HG02759 (cell line): Measurements from ENCODE around the gene NUP210.
"Not testable (repeated sequence)": the region's sequence is repeated elsewhere in the genome, so short reads cannot be mapped to it uniquely, and the experiment has no call there.

Source experiments
- ATAC-seq: cut with Tn5 transposase; IDR thresholded peaks from one replicate; pipeline ENCODE4 v1.9.1; 2021; ENCODE audit warnings: mild to moderate bottlenecking, moderate library complexity; ENCODE audit not compliant: unreplicated experiment

The NUP210 gene

DNA sequence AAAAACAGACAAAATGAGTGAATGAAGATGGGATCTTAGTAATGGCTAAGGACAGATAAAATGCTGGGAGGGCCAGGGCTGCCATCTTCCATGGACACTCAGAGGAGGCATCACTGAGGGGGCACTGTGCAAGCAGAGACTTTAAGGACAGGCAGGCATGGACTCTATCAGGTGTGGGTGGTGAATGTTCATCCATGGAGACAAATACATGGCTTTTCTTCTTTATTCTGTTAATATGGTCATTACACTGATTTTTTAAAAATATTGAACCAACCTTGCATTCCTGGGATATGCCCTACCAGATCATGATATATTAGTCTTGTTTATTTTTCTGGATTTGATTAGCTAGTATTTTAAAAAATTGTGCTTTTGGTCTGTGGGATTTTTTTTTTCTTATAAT is 12.2 kb downstream of the NUP210 start:
- ATAC-seq, result no peak

DNA sequence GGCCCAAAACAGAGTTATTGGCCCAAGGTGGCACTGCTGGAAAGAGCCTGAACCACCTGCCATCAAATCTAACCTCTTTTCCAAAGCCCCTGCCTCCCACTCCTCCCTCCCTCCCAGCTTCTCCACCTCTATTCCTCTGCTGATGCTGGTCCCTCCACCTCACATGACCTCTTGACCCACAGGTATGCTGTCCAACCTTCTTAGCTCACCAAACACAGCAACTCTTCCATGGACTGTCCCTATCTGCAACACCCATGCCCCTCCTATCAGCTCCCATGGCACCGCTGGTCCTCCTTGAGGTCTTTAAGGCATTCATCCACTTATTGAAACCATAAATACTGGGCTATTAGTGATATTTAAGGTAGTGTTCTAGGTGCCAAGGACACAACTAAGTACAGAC is 12.6 kb downstream of the NUP210 start:
- ATAC-seq, result no peak

DNA sequence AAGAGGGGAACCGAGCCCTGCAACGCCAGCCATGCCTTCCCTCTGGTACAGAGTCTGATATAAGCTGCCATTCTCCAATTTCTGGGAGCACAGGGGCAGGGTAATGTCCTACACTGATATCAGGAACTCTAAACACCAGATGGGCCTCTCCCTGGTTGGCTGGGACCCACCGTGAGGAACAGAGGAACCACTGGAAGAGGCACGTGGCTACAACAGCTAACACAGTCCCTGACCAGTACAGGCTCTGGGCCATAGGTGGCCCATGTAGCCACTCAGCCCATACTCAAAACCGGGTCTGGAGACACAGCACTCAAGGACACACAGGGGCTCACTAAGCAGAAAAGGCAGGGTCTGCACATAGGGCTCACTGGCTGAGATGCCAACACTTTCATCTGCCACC is 13.9 kb downstream of the NUP210 start:
- ATAC-seq, result no peak

DNA sequence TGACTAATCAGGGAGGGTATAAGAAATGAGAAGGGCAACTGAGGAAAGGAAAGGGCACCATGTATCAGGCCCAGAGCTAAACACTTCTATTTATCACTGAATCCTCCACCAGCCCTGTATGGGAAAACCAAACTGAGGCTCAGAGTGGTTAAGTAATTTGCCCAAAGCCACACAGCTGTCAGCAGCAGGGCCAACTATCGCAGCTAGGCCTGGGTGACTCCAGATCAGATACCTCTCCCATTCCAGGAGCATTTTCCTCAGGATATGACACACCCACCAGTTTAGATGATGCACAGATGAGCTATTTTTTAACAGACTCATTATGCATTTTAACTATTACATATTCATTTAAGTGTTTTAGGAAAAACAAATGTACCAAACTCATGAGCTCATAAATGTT is 14.5 kb downstream of the NUP210 start:
- no peak for ATAC-seq

DNA sequence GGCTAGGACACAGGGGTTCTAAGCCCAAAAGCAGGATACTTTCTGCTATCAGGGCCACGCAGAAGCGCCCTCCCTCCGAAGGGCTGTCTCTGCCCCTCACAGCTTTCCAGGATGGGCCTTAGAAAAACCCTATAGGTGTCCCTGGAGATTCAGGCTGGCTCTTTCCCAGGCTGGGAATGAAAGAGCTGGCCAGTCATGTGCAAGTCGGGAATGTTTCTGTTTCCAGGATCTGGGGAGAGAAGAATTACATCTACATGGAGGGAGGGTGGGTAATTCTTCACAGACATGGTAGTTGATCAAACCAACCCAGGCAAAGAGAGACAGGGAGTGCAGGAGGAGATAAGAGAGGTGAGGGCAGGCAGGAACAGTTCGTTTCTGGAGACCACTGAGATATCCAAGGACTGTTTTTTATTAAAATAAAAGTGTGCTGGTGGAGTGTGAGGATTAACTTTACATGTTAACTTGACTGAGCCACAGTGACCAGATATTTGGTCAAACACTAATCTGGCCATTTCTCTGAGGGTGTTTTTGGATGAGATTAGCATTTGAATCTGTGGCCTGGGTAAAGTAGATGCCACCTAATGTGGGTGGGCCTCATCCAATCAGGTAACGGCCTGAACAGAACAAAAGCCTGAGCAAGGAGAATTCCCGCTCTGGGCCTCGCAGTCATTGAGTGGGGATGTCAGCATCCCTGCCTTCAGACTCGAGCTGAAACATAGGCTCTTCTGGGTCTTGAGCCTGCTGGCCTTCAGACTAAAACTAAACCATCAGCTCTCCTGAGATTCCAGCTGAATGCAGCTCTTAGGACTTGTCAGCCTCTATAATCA is 15.3 kb downstream of the NUP210 start:
- ATAC-seq, result no peak

DNA sequence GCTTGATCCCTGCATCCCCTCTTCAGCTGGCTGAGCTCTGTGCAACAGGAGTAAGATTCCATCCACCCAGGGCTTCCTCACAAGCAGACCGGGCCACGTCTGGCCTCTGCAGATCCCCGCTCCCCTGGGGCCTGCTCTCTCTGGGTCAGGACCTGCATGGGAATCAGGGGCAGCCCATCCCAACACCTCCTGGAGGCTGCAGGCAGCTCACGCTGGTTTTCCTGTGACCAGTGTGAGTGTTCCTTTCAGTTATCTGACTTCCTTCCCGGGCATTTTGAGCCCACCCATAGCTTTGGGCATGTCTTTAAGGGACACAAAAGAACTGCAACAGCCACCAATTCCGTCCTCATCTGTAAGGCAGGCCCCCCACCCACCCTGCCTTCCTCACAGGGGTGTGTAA is 16.3 kb downstream of the NUP210 start:
- ATAC-seq, result no peak

DNA sequence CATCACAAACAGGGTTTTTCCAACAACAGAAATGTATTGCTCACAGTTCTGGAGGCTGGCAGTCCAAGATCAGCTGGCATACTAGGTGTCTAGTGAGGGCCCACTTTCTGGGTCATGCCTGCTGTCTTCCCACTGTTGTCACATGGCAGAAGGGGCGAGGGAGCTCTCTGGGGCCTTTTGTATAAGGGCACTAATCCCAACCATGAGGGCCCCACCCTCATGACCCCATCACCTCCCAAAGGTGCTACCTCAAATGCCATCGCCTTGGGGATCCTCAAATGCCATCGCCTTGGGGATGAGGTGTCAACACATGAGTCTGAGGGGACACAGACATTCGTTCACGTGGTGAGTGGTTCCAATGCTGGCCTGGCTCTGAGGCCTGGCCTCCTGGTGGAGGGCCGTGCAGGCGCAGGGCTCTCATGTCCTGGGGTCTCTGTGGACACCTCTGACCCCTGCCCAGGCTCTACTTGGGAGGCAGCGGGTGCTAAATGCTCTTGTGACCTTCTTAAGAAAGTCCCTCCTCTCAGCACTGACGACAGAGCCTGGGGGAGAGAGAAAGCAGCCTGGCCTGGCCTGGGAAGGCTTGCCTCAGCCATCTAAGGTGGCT is 16.8 kb downstream of the NUP210 start:
- ATAC-seq, result no peak

DNA sequence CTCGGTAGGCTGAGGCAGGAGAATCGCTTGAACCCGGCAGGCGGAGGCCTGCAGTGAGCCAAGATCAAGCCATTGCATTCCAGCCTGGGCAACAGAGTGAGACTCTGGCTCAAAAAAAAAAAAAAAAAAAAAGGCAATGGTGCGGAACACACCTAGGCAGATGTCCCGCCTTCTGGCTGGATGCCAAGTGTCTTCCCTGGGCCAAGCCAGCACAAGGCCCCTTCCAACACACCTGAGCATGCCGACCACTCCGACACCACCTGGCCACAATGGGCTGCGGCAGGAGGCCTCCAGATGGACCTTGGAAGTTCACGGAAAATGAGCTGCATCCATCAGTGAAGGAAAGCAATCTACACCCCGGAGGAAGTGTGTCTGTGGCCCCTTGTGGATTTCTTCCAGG is 19.0 kb downstream of the NUP210 start:
- ATAC-seq, result no peak

DNA sequence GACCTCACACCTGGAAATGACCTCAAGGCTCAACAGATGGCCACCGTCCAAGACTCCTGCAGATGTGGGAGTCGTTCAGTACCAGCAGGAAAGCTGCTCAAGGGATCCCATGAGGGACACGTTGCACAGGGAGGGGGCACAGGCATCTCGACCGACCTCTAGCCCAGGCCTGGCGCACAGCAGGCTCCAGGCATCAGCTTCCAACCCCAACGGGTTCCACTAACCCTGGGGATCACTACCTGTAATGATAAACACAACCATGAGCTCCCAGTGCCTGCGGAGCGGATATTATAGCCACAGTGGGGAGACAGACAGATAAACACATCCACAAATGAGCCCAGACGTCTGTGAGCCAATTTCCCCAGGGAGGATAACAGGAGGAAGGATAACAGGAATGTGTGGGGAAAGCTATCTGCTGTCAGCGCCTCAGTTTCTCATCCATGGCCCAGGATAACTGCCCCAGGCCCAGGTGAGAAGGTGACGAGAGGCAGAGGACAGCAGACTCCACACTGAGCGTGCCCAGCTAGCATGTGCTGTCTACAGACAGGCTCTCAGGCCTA is 19.9 kb downstream of the NUP210 start:
- no peak for ATAC-seq

DNA sequence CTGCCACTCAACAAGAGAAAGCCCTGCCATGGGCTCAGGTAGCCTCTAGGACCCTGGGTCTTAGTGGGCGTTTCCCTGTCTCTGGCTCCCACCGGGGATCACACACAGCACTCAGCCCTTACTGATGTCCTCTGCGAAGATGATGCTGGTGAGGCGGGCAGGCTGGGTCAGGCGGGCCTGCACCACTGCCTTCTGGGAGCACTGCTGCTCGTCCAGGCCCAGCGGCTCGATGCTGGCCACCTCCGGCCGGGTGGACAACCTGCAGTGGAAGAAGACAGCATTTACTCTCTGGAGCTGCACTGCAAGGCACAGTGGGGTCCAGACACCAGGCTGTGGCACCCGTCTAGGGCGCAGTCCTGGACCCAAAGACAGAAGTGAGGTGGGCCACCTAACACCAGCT is 20.5 kb downstream of the NUP210 start:
- ATAC-seq, result no peak

DNA sequence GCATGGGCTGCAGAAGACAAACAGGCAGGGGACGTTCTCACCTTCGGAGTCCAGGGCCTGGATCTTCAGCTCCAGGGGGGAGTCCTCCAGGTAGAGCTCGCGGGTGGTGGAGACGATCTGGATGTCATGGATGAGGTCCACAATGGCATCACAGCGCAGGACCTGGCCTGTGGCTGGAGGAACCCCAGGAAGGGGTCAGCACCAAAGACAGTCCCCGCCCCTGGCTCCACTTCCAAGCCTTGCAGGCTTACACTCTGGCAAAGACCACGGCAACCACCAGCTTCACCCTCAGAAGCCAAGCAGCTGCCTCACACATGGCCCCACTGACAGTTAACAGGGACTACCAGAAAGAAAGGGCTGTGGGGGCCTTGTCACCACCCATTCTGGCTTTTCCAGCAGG is 22.8 kb downstream of the NUP210 start:
- no peak for ATAC-seq

DNA sequence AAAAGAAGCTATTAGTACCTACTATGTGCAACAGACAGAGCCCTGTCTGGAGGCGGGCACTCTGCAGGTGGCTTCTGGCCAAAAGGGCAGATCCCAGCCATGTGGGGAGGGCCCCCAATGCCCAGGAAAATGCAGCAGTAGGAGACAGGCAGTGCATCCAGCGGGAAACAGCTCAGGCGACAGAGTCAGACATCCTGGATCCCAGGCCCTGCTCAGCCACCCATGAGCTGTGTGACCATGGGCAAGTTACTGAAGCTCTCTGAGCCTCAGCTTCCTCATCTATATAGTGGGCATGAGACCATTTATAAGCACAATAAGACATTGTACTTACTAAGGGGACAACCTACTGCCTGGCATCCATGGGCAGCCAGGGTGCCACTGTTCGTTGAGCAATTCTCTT is 25.8 kb downstream of the NUP210 start:
- ATAC-seq, result no peak

DNA sequence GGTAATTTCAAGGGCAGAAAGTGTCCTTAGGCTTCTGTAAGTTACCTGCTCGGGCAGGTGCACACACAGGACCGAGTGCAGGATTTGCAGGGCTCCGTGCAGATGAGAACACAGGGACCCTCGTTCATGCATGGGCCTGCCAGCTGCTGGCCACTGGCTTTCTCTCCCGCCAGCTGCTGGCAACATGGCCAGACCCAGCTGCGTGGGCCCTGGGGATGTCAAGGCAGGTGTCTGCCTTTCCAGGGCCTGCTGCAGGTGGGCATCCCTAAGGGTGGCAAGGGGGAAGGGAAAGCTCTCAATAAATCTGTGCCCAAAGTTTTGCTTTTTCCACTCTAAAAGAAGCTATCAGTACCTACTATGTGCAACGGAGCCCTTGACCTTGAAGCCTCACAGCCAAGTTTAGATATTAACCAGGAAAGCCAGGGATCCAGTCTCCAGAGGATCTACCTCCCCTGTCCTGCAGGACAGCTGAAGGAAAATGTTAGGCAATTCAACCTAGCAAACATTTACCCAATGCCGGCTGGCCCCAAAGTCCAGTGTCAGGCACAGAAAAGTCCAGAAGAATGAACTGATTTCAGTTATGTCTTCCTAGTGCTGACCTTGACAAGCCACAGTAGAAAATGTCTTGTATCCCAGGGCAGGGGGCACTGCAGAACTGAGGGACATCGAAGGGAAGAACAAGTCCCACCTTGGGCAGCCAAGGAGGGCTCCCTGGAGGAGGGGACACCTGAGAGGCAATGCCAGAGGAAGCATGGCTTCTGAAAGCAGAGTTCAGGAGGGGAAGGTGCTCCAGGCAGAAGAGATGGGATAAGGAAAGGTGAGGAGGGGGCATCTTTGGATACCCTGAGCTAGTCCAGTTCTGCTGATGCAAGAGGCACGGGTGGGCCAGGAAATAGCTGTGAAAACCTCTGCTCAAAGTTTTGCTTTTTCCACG is 26.4 kb downstream of the NUP210 start:
- ATAC-seq, result no peak

DNA sequence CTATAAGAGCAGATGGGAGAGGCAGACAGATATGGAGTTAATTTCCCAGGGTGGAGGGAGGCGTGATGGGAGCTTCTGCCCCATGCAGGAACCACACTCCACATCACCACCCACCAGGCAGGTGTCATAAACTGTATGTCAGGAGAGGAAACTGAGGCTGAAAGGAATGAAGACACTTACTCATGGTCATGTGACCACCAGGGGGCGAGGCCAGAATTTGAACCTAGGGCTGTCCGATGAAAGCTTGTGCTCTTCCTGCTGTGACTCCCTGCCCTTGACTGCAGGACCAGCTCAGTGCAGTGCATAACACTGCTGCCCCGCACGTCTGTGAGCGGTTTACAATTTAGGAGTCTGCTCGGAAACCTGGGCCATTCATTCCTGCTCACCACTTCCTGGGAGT is 28.8 kb downstream of the NUP210 start:
- no peak for ATAC-seq

DNA sequence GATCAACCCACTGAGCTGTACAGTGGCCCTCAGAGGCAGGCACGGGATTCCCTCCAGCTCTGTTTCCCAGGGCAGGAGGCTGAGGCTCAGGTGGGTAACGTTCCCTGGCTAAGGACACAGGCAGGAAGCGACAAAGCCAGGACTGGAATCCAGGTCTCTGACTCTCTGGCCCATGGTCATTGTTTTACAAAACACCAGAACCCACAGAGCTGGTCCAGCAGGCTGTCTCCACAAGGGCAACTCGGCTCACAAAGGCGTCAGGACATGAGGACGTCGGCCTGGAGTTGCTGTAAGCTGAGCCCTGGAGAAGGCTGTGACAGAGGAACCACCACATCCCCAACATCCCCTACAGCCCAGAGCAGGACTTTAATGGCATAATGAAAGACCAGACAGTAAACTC is 30.7 kb downstream of the NUP210 start:
- no peak for ATAC-seq

DNA sequence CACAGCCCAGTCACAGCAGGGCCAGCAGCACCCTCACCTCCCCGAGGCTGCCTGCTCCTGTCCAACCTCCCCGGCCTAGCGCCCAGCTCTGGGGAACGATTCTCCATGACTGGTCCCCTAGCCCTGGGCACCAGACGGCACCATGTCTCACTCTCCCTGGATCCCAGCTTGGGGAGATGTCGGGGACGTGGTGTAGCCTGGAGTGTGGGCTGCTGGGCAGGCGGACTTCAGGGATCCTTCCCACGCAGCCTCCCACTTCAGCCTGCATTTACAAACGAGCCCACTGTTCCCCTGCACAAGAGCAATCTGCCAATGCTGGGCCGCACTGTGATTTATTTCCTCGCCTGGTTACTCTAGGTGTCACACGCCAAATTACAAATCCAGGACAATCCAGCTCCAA is 31.3 kb downstream of the NUP210 start:
- ATAC-seq, result no peak

DNA sequence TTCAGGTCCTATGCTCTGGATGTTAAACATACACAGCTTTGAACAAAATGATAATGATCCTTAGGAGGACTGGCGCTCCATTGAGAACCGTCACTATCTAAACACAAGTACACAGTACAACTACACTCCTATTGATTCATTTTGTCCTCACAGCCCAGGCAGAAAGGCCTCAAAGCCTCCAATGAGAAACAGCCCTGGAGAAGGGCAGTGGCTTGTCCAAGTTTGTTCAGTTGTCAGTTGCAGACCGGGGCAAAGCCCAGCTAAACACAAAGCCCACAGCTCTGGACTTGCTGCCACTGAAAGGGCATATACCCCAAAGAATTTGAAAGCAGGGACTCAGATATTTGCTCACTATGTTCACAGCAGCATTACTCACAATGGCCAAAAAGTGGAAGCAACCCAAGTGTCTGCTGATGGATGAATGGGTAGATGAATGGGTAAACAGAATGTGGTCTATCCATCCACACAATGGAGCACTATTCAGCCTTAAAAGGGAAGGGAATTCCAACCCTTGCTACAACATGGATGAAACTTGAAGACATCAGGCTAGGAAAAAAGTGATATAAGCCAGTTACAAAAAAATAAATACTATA is 34.7 kb downstream of the NUP210 start:
- no peak for ATAC-seq

DNA sequence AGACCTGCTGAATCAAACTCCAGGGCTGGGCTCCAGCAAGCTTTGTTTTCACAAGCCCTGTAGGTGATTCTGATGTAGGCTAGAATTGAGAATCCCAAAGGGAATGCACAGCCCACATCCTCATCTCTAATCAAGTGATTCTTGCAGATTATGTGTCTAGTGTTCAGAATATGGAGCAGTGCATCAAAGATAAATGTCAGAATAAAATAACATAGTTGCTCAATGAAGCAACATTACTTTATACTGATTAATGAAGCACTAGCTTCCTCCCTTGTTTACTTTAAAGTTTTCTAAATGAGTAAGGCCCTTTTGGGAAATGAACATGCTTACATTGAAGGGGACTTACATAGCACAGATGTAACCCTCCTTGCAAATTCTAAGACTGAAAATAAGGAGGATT is 39.2 kb downstream of the NUP210 start:
- ATAC-seq, result no peak

DNA sequence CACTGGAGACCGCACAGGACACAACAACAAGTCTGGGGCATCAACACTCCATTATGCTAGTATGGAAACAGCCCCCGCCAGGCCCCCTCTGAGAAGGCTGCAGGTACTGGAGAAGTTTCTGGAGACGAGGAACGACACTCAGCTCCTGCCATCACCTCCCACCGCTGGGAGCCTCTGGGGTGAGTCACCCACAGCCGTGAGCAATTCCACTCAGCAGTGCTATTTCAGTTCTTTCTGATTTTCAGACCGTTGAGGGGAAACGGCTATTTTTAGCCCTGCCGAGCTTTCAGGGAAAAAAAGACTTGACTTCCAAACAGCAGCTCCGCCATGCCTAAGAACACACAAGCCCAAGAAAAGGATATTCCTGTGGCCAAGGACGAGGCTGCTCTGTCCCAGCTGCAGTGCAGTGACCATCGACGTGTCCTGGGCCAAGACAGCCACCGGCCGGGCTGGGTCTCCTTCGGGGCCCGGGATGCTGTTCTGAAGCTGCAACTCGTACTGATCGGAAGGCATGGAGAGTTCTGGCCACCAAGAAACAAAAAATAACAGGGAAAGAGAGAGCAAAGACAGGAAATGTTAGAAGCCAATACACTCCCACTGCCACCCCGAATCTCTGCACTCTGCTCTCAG is 40.8 kb downstream of the NUP210 start:
- ATAC-seq, result no peak

DNA sequence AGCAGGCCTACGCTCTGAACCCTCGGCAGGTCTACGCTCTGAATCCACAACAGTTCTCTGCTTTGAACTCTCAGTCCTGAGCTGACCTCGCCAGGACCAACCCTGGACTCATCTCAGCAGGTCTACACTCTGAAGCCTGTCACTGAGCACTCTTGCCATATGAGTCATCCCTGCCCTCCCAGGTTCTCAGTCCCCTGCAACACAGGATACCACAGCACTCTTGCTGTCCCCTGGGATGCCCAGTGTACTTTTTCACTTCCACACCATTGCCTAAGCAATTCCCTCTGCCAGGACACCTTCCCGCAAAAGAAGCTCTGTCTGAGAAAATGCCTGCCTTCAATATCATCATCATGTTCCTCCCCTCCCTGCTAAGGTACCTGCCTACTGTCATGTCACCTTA is 42.0 kb downstream of the NUP210 start:
- peak; percentile 80 for ATAC-seq

DNA sequence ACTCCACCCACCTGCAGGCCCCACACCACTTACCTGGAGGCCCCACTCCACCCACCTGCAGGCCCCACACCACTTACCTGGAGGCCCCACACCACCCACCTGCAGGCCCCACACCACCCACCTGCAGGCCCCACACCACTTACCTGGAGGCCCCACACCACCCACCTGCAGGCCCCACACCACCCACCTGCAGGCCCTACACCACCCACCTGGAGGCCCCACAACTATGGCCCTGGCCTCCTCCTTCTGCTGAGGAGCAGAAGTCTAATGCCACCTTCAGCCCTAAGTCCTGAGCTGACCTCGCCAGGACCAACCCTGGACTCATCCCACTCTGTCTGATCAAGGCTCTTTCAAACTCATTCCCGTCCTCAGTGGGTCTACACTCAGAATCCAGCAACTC is 42.4 kb downstream of the NUP210 start:
- ATAC-seq, result not testable (repeated sequence)
